ENCODE results near the gene GOT1. TPM values are rescaled to one million over a fixed set of nuclear protein-coding genes. Genes with fewer than 3 reads are reported as not detected.

The GOT1 gene
- total RNA-seq, 1 donor from 2014 or later: 26.9 TPM

GRCh38 chr10:99444383-99445045 lies 14.1 kb upstream of the GOT1 start:
- Mint-ChIP-seq H3K27ac (no peak overlapping the region), H3K27me3 (peaks cover 17% of the 10 kb centered on the region), H3K9me3 (ENCODE audit: low read depth) (no peaks in the 10 kb centered on the region), H3K4me1 (ENCODE audit: low read depth) (no peaks in the 10 kb centered on the region), H3K36me3 (ENCODE audit: insufficient read depth) (peaks cover under 1% of the 10 kb centered on the region), H3K4me3 (ENCODE audit: low read depth) (no peak overlapping the region)
- no peak for DNase-seq (ENCODE audit: low spot score, unreplicated experiment)
- TF ChIP-seq CTCF (IDR thresholded peaks at IDR 0.05; ENCODE audit: unreplicated experiment): no peak

GRCh38 chr10:99443500-99443899 lies 13.1 kb upstream of the GOT1 start:
- Mint-ChIP-seq H3K4me3 (ENCODE audit: low read depth) (no peak overlapping the region), H3K9me3 (ENCODE audit: low read depth) (no peaks in the 10 kb centered on the region), H3K27ac (no peak overlapping the region), H3K27me3 (peaks cover 14% of the 10 kb centered on the region), H3K4me1 (ENCODE audit: low read depth) (no peaks in the 10 kb centered on the region), H3K36me3 (ENCODE audit: insufficient read depth) (peaks cover 2% of the 10 kb centered on the region)
- no peak for TF ChIP-seq CTCF (IDR thresholded peaks at IDR 0.05; ENCODE audit: unreplicated experiment)
- DNase-seq (ENCODE audit: low spot score, unreplicated experiment): no peak

GRCh38 chr10:99442394-99442793 lies 12.0 kb upstream of the GOT1 start:
- no peak overlapping the region for H3K27ac Mint-ChIP-seq
- TF ChIP-seq CTCF (IDR thresholded peaks at IDR 0.05; ENCODE audit: unreplicated experiment): no peak
- H3K27me3 Mint-ChIP-seq: peaks cover 14% of the 10 kb centered on the region
- DNase-seq (ENCODE audit: low spot score, unreplicated experiment): no peak
- peaks cover 2% of the 10 kb centered on the region for H3K36me3 Mint-ChIP-seq (ENCODE audit: insufficient read depth)
- H3K9me3 Mint-ChIP-seq (ENCODE audit: low read depth): no peaks in the 10 kb centered on the region
- no peak overlapping the region for H3K4me3 Mint-ChIP-seq (ENCODE audit: low read depth)
- no peaks in the 10 kb centered on the region for H3K4me1 Mint-ChIP-seq (ENCODE audit: low read depth)

GRCh38 chr10:99438890-99439289 lies 8.5 kb upstream of the GOT1 start:
- no peak for DNase-seq (ENCODE audit: low spot score, unreplicated experiment)
- no peaks in the 10 kb centered on the region for H3K27me3 Mint-ChIP-seq
- peaks cover 2% of the 10 kb centered on the region for H3K36me3 Mint-ChIP-seq (ENCODE audit: insufficient read depth)
- TF ChIP-seq CTCF (IDR thresholded peaks at IDR 0.05; ENCODE audit: unreplicated experiment): no peak
- peaks cover 8% of the 10 kb centered on the region for H3K4me1 Mint-ChIP-seq (ENCODE audit: low read depth)
- no peak overlapping the region for H3K27ac Mint-ChIP-seq
- no peaks in the 10 kb centered on the region for H3K9me3 Mint-ChIP-seq (ENCODE audit: low read depth)
- H3K4me3 Mint-ChIP-seq (ENCODE audit: low read depth): no peak overlapping the region

- no peaks in the 10 kb centered on the region for H3K27me3 Mint-ChIP-seq
- H3K27ac Mint-ChIP-seq: no peak overlapping the region
- TF ChIP-seq CTCF (IDR thresholded peaks at IDR 0.05; ENCODE audit: unreplicated experiment): peak; percentile 75
- H3K9me3 Mint-ChIP-seq (ENCODE audit: low read depth): no peaks in the 10 kb centered on the region
- peaks cover 2% of the 10 kb centered on the region for H3K36me3 Mint-ChIP-seq (ENCODE audit: insufficient read depth)
- DNase-seq (ENCODE audit: low spot score, unreplicated experiment): no peak
- H3K4me1 Mint-ChIP-seq (ENCODE audit: low read depth): peaks cover 14% of the 10 kb centered on the region
- H3K4me3 Mint-ChIP-seq (ENCODE audit: low read depth): no peak overlapping the region
Measured at GRCh38 chr10:99435986-99436638, 5.7 kb upstream of the GOT1 start.

All from progenitor cell of endocrine pancreas (in vitro differentiated cells).